ACHN (cell line): ENCODE results near the gene DOC2B.
"Not testable (repeated sequence)": the region's sequence is repeated elsewhere in the genome, so short reads cannot be mapped to it uniquely, and the experiment has no call there.

Experiments
- DNase-seq: peaks from one replicate; pipeline ENCODE4 v3.0.0-alpha.2; 2015
- in situ Hi-C: cut with HindIII; loops from 2 replicates; pipeline ENCODE4 v1.10.0; 2017; ENCODE audit warnings: low sequenced_read_pairs, low pct_ligation_motif_present, low pct_unique_long_range_greater_than_20kb

Gene DOC2B

DNA sequence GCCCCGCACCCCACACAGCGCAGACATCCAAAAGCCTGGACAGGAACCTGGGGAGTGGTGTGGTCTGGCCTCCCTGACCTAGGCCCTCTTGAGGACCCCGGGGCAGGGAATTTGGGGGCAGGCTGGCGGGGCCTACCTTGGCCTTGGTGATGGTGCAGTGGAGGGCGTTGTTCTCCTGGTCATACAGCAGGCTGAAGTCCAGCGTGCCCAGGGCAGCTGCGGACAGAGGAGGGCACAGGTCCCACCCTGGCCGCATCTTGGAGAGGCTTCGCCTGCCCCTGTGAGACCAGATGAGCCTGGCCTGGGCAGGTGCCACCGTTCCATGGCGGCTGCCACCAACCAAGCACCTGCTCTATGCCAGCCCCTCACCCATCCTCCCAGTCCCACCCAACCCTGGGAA is 9.0 kb downstream of the DOC2B start:
- in situ Hi-C loops: no loop called here
- no peak for DNase-seq

DNA sequence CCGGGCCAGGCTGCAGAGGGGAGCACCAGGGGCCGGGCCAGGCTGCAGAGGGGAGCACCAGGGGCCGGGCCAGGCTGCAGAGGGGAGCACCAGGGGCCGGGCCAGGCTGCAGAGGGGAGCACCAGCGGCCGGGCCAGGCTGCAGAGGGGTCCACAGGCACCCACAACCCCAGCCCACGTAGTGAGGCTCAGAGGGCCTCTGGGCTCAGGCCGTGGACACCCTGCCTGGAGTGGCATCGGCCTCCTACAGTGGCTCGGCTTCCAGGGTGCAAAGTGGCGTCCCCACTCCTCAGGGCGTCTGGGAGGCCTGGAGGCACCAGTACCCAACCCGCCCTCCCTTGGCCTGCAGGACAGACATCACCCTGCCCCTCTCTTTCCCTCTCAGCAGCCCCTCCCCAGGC is 9.6 kb downstream of the DOC2B start:
- in situ Hi-C loops: no loop called here
- no peak for DNase-seq

DNA sequence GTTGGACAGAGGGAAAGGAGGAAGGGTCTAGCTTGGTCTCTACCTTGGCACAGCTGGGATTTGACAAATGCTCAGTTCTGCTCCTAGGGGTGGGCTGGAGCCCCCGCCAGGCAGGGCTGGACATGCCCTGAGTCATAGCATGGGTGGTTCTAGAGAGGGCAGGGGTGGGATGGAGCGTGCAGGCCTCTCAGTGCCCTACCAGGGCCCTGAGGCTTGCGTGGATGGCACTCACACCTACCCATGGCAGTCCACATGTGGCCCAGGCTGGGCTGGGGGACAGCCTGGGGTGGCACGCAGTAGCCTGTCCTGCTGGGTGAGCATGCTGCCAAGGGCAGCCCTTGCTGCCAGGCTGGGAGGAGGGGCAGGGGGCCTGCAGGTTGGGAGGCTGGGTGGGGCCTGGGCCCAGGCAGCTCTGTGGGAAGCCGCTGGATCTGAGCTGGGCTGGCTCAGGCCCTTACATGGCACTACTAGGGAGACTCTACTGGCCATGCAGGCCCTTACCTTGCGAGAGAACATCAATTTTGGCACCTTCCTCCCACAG is 11.2 kb downstream of the DOC2B start:
- in situ Hi-C loops: no loop called here

DNA sequence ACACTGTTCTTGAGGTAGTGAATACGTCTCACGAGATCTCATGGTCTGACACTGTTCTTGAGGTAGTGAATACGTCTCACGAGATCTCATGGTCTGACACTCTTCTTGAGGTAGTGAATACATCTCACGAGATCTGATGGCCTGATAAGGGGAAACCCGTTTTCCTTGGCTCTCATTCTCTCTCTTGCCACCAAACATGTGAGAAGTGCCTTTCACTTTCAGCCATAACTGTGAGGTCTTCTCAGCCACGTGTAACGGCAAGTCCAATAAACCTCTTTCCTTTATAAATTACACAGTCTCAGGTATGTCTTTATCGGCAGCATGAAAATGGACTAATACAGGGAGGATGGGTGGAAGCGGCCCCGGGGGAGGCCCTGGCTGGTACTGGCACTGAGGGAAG is 12.8 kb downstream of the DOC2B start:
- in situ Hi-C loops, DNase-seq: not testable (repeated sequence)

More for the DNA sequence above, 11.2 kb downstream of the DOC2B start:
- no peak for DNase-seq

DNA sequence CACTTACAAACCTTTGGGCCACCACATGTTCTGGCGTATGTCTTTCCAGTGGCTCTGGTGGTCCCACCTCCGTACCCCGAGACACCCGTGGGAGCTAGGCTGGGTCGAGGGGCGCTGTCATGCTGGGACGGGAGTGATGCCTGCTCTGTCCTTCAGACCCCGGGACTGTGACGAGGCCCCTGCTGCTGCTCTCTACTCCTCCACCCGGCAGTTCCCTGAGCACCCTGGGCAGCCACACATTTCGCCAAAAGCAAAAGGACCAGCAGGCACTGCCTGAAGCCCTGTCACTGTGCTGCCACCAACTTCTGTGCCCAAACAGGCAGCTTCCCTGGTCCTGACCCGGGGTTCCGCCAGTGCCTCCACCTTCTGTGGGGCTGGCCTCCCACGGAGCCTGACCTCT is 15.5 kb downstream of the DOC2B start:
- no peak for DNase-seq
- in situ Hi-C loops: no loop called here

DNA sequence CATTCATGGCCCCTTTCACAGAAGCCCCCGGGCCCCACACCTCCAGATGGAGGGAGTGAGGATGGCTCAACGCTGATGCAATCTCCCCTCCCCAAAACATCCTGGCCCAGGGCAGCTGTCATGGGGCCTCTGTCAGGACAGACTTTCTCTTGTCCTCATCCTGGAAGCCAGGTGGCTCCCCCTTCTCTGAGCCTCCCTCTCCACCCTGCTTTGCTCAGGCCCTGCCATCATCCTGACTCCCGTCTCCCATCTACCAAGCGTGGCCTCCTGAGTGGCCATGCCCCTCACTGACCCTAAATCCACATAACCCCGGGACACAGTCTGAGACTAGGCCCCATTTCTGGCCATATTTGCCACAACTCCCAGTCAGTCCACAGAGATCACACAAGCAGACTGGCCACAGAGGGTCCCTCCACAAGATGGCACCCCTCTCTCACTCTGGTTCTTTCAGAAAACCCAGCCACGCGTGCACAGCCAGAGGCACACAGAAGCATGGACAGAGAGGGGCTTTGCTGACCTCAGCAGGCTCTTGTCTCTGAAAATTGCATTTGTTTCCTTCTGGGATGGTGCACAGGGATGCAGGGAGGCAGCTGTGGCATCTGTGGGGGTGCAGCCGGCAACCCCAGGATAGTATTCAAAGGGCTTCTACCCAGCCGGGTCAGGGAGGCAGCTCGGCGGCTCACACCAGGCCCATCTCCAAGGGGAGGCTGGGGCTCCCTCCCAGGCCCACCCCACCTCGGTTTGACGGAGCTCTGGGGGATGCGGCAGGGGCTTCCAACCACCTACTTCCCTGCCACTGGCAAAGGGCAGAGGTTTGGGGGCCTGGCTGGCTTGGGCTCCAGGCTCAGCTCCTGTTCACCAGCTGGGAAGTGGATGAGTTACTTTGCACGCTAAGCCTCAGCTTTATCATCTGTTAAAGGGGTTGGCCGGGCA is 16.9 kb downstream of the DOC2B start:
- in situ Hi-C loops: no loop called here
- peak; percentile 66 for DNase-seq

DNA sequence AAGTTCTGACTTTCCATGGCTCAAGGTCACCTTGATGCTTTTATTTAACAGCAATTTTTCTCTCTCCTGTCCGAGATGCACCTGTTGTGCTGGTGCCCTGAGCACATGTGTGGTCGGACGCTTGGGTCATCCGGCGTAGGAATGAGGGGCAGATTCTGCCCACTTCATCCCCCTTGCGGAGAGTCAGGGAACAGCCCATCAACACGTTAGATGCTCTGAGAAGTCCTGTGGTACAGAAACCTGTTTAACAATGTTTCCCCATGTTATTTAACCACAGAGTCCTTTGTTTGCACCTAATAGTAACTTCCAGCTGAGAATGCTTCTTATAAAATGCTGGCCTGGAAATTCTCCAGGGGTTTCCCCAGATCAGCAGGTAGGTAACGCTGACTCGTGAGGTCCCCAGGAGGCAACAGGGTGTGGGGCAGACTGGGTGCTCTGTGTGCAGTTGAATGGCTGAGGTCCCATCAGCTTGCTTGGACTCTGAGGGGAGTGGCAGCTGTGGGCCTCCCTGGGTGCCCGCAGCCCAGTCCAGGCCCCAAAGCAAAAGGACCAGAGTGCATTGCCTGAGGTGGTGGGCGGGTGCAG is 17.8 kb downstream of the DOC2B start:
- DNase-seq: no peak
- in situ Hi-C loops: no loop called here

DNA sequence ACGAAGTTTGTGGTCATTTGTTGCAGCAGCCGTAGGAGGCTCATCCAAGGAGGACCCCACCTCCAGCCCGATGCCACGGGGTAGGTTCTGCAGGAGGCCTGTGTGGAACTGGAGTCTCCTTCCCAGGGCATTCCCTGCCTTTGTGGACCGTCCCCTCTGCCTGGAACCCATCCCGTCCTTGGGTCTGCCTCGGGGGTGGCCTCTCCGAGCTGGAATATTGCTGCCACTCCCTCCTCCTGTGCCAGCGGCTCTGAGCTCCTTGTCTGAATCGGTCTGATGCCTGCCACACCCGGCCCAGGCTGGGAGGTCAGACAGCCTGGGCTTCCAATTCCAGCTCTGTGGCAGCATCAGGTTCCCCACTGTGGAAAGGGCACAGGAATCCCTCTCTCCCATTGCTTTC is 18.8 kb downstream of the DOC2B start:
- no peak for DNase-seq
- in situ Hi-C loops: no loop called here

DNA sequence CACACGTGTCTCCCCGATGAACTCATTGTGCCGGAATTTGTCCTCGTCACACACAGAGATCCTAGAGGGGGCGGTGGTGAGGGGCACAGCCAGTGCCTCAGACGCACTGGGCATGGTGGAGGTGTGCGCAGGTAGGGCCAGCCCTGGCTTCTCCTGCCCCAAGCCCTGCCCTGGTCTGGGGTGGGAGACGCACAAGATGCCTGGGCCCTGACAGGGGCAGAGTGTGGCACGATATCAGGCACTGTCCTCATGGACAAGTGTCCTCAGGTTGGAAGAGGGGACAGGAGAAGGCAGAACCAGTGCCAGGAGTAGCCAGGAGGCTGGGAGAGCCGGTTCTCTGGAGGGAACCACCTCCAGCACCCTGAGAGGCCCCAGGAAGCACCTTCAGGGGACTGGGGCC is 20.0 kb downstream of the DOC2B start:
- in situ Hi-C loops: no loop called here
- no peak for DNase-seq

DNA sequence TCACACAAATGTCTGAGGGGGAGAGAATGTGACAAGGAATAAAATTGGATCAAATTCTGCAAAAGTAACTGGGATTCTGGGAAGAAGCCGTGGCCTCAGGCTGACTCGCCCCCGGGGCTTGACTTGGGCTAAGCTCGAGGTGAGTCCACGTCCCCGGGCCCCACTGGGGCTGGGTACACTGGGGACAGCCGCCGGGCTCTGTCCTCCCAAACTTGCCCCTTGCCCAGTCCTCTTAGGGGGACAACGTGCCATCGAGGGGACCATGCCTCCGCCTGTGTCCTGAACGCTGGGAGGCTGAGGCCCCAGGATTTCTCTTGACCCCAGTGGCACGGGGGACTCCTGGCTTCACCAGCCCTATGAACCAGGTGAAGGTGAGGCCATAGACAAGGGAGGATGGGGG is 21.1 kb downstream of the DOC2B start:
- no peak for DNase-seq
- in situ Hi-C loops: no loop called here

DNA sequence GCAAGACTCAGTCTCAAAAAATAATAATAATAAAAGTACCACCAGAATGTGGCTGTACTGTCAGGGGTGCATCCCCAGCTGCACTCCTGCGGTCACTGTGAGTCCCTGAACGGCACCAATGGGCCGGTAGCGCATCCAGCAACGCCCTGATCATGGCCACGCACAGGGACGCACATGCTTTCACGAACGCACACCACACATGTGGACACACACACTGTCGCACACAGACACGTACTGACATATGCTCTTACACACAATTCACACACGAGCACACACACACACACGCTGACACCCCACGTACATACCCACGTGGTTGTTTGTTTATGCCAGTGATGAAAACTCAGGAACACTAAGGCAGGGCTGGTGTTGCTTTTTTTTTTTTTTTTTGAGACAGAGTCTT is 21.8 kb downstream of the DOC2B start:
- in situ Hi-C loops: no loop called here
- no peak for DNase-seq

DNA sequence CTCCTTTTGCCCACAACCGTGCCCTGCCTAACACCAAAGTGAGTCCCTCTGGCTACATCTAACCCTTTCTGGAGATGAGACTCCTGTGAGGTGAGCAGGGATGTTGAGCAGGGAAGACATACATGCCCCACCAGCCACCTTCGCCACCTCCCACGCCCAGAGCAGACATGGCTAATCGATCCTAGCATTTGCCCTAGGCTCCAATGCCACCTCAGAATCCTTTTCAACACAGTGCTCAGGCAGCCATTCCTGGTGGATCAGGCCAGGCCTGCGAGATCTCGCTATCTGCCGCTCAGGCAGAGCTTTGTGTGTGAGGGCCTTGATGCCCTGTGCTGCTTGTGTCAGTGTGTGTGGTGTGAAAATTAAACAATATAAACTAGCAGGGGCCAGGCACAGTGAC is 23.1 kb downstream of the DOC2B start:
- in situ Hi-C loops: no loop called here
- DNase-seq: no peak

DNA sequence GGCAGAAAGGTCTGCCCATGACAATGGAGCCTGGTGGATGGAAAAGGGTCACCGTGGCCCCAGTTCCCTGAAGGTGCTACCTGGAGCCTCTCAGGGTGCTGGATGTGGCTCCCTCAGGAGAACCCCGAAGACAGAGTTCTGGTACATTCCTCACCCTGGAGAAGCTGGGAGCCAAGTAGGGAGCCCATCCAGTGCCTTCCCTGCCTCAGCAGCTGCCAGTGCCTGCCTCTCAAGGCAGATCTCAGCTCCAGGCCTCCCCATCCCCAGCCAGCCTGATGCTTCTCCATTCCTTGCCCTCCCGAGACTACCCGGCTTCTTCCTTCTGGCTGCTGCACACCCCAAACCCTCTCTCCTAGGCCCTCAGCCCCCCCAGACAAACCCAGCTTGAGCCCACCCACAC is 23.5 kb downstream of the DOC2B start:
- in situ Hi-C loops: no loop called here
- DNase-seq: no peak

DNA sequence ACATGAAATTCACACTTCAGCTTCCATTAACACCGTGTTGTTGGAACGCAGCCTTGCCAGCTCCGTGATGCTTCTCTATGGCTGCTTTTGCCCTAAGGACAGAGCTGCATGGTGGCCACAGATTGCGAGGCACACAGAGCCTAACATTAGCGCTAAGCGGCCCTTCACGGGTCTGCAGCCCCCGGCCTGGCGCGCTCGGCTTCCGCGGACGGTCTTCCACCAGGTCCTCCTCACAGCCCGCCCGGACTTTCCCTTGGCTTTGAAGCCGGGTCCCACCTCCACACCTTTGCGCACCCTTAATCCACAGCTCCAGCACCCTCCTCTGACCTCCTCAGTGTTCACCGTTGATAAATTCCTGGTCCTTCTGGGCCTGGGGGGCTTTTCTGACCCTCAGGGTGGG is 24.5 kb downstream of the DOC2B start:
- in situ Hi-C loops: no loop called here
- no peak for DNase-seq

DNA sequence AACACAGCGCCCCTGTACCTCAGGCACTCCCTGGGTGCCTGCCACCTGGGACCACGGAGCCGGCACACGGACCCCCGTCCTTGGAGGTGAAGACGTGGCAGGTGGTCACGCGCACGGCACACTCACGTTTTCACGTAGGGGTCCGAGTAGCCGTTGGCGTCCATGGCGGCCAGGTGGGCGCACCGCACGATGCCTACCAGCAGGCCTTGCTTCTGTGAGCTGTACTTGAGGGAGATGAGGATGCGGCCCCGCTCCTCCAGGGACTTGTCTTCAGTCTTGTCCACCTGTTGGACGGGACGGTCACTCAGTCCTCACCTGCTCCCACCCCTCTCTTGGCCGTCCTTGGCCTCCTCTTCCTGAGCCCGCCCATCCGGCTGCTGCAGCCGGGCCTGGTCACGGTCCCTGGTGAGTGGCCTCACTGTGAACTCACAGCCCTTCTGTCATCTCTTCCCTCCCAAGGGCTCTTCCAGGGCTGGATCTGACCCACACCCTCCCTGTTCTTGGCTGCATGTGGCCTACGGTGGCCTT is 25.3 kb downstream of the DOC2B start:
- in situ Hi-C loops: no loop called here
- DNase-seq: no peak

DNA sequence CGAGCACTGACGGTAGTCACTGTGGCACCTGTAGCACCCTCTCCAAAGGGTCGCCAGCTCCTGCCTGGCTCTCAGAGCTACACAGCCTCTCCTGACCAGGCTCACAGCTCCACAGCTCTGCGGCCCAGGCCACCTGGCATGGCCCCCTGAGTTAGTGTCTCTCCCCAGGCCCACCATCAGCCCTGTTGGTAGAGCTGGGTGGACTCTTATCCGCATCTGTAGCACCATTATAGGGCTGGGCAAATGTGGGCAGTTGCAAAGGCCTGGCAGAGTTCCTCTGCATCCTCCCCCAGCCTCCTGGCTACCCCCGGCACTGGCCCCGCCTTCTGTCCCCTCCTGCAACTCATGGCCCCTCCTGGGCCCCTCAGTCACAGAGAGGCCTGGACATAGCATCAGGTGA is 25.9 kb downstream of the DOC2B start:
- DNase-seq: no peak
- in situ Hi-C loops: no loop called here

DNA sequence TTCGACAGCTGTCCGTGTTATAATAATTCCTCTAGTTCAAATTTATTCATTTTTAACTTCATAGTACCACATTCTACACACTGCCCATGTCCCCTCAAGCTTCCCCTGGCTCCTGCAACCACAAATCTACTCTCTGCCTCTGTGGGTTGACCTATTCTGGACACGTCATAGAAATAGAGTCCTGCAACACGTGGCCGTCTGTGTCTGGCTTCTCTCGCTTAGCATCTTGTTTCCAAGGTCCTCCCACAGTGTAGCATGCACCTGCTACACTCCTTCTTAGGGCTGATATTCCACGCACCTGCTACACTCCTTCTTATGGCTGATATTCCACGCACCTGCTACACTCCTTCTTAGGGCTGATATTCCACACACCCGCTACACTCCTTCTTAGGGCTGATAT is 27.6 kb downstream of the DOC2B start:
- in situ Hi-C loops: no loop called here
- DNase-seq: no peak

DNA sequence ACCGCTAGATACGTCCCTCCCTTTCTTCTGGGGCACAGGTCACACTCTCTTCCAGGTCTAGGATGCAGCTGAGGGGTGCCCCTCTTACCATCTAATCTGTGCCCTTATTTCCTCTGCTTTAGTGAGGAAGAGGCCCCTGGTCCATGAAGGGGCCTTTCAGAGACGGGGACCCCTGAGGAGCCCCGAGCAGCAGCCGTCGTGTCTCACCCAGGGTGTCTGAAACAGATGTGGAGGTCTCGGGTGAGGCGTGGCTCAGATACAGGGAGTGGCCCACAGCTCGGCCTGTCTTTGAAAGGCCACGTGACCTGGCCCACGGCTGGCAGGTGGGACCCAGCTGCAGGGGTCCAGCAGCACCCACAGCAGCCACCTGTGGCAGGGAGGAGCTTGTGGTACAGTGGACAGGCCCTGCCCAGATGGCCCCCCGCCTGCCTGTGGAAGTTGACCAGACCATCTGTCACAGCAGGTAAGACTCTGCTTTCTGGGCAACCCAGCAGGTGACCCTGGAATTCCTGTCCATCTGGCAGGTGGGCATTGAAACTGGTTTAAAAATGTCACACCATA is 28.5 kb downstream of the DOC2B start:
- in situ Hi-C loops: no loop called here
- no peak for DNase-seq
